ENCODE measurements around the gene PLCH1. TPM values are rescaled to one million over a fixed set of nuclear protein-coding genes. Genes with fewer than 3 reads are reported as not detected.

The PLCH1 gene
- polyA plus RNA-seq, 1 donor (not counting 4 experiments of a cell fraction or from before 2014, with no cell fraction given), result 0.05 TPM

GRCh38 chr3:155435821-155436220 is 309.1 kb downstream of the PLCH1 start:
- Histone ChIP-seq H3K9me1 (ENCODE audit: control insufficient read depth, extremely low read depth, insufficient read depth, low read length) (no peaks in the 10 kb centered on the region), H3K27me3 (ENCODE audit: control insufficient read depth, extremely low read depth, insufficient read depth, low read length) (no peaks in the 10 kb centered on the region), H3K4me2 (ENCODE audit: control insufficient read depth, extremely low read depth, insufficient read depth, low read depth, low read length) (no peak overlapping the region), H3K36me3 (ENCODE audit: control insufficient read depth in 2 of 2, extremely low read depth in 1 of 2, insufficient read depth in 2 of 2, low read length in 2 of 2) (no peaks in the 10 kb centered on the region), H2AFZ (ENCODE audit: control insufficient read depth, low read length) (no peak overlapping the region), H3K79me2 (ENCODE audit: control insufficient read depth, insufficient read depth, low read length) (no peaks in the 10 kb centered on the region), H3K9ac (ENCODE audit: control insufficient read depth, extremely low read depth, insufficient read depth, low read length) (no peak overlapping the region), H3K9me3 (ENCODE audit: control insufficient read depth, low read depth, low read length) (no peaks in the 10 kb centered on the region), H4K20me1 (ENCODE audit: control insufficient read depth, extremely low read depth, insufficient read depth, low read length) (no peaks in the 10 kb centered on the region), H3K4me1 (ENCODE audit: control insufficient read depth, extremely low read depth, insufficient read depth, low read length) (no peaks in the 10 kb centered on the region), H3K27ac (ENCODE audit: control insufficient read depth, insufficient read depth, low read length) (no peak overlapping the region), H3K4me3 (ENCODE audit: control insufficient read depth in 2 of 3, extremely low read depth in 1 of 3, insufficient read depth in 2 of 3, low read depth in 1 of 3, low read length in 3 of 3) (no peak overlapping the region)
- no peak for TF ChIP-seq EZH2 (IDR thresholded peaks at IDR 0.05; ENCODE audit: low read length)
- TF ChIP-seq CTCF (optimal IDR thresholded peaks at IDR 0.05 in 1 of 3, IDR thresholded peaks at IDR 0.05 in 1 of 3, conservative IDR thresholded peaks at IDR 0.05 in 1 of 3; ENCODE audit: extremely low read depth in 1 of 3, insufficient read depth in 2 of 3, low read length in 3 of 3), result no peak
- no peak for FAIRE-seq
- DNase-seq (ENCODE audit: low read depth, low spot score), result no peak
- dilution Hi-C loops (cut with MboI; ENCODE audit: extremely low pct_ligation_motif_present, low sequenced_read_pairs), result no loop called here

- H3K4me3 ChIP-seq (ENCODE audit: control insufficient read depth in 2 of 3, extremely low read depth in 1 of 3, insufficient read depth in 2 of 3, low read depth in 1 of 3, low read length in 3 of 3), result no peak overlapping the region
- H4K20me1 ChIP-seq (ENCODE audit: control insufficient read depth, extremely low read depth, insufficient read depth, low read length), result no peaks in the 10 kb centered on the region
- TF ChIP-seq CTCF (optimal IDR thresholded peaks at IDR 0.05 in 1 of 3, IDR thresholded peaks at IDR 0.05 in 1 of 3, conservative IDR thresholded peaks at IDR 0.05 in 1 of 3; ENCODE audit: extremely low read depth in 1 of 3, insufficient read depth in 2 of 3, low read length in 3 of 3) (no peak), EZH2 (IDR thresholded peaks at IDR 0.05; ENCODE audit: low read length) (no peak)
- H3K36me3 ChIP-seq (ENCODE audit: control insufficient read depth in 2 of 2, extremely low read depth in 1 of 2, insufficient read depth in 2 of 2, low read length in 2 of 2), result no peaks in the 10 kb centered on the region
- H3K9ac ChIP-seq (ENCODE audit: control insufficient read depth, extremely low read depth, insufficient read depth, low read length), result no peak overlapping the region
- dilution Hi-C loops (cut with MboI; ENCODE audit: extremely low pct_ligation_motif_present, low sequenced_read_pairs), result no loop called here
- peaks cover 3% of the 10 kb centered on the region for H3K4me1 ChIP-seq (ENCODE audit: control insufficient read depth, extremely low read depth, insufficient read depth, low read length)
- H3K27me3 ChIP-seq (ENCODE audit: control insufficient read depth, extremely low read depth, insufficient read depth, low read length), result no peaks in the 10 kb centered on the region
- no peak overlapping the region for H3K27ac ChIP-seq (ENCODE audit: control insufficient read depth, insufficient read depth, low read length)
- H2AFZ ChIP-seq (ENCODE audit: control insufficient read depth, low read length), result no peak overlapping the region
- H3K9me1 ChIP-seq (ENCODE audit: control insufficient read depth, extremely low read depth, insufficient read depth, low read length), result no peaks in the 10 kb centered on the region
- peaks cover 2% of the 10 kb centered on the region for H3K9me3 ChIP-seq (ENCODE audit: control insufficient read depth, low read depth, low read length)
- DNase-seq (ENCODE audit: low read depth, low spot score), result no peak
- H3K79me2 ChIP-seq (ENCODE audit: control insufficient read depth, insufficient read depth, low read length), result no peaks in the 10 kb centered on the region
- FAIRE-seq, result no peak
- H3K4me2 ChIP-seq (ENCODE audit: control insufficient read depth, extremely low read depth, insufficient read depth, low read depth, low read length), result no peak overlapping the region
Measured at GRCh38 chr3:155431856-155432570, 312.9 kb downstream of the PLCH1 start.
